Stimulated activated CD4-positive, alpha-beta T cell treated with anti-CD3 and anti-CD28 coated beads, Interleukin-4, amount 100 ng/mL, for 48 hours (primary cell): ENCODE measurements around the gene MRPL14.
A peak's percentile ranks its signal among the peaks of the same experiment; 100 is the strongest.

Source experiments
- DNase-seq, 2 donors: peaks; one replicate each; pipeline ENCODE4 v3.0.0-alpha.2; 2020; ENCODE audit warnings: low read depth in 2 of 2

Gene MRPL14

GRCh38 chr6:44127186-44128019 is at the start of gene MRPL14, which contains the start of gene TMEM63B:
Gene MRPL14 (minus strand): TSS chr6:44127452. CDS start chr6:44116611, 10,841 bp downstream.
Gene TMEM63B (plus strand): TSS chr6:44127554. CDS start chr6:44134585, 7,031 bp downstream.
- DNase-seq, result peak; percentile 86 to 87

GRCh38 chr6:44176130-44176761 is 49.0 kb upstream of the MRPL14 start:
- DNase-seq, result no peak

GRCh38 chr6:44172731-44173500 is 45.7 kb upstream of the MRPL14 start:
- DNase-seq, result peak; percentile 78 to 84

GRCh38 chr6:44171899-44172546 is 44.8 kb upstream of the MRPL14 start:
- peak in 1 of 2 donors; percentile 34 for DNase-seq

- DNase-seq, result no peak
Measured at GRCh38 chr6:44169886-44170570, 42.8 kb upstream of the MRPL14 start.

GRCh38 chr6:44169154-44169553 is 41.9 kb upstream of the MRPL14 start:
- DNase-seq, result no peak

GRCh38 chr6:44167567-44167966 is 40.3 kb upstream of the MRPL14 start:
- DNase-seq, result no peak

- no peak for DNase-seq
Measured at GRCh38 chr6:44166591-44167184, 39.4 kb upstream of the MRPL14 start.

GRCh38 chr6:44166116-44166515 is 38.9 kb upstream of the MRPL14 start:
- DNase-seq, result no peak

- no peak for DNase-seq
Measured at GRCh38 chr6:44162876-44163625, 35.8 kb upstream of the MRPL14 start.

- no peak for DNase-seq
Measured at GRCh38 chr6:44161997-44162338, 34.7 kb upstream of the MRPL14 start.

GRCh38 chr6:44158770-44159228 is 31.5 kb upstream of the MRPL14 start, which contains the start of gene CAPN11:
Gene CAPN11 (plus strand): TSS chr6:44158820. CDS start chr6:44158849, 29 bp downstream.
- no peak for DNase-seq

GRCh38 chr6:44157152-44157521 is 29.9 kb upstream of the MRPL14 start:
- no peak for DNase-seq

GRCh38 chr6:44156494-44157151 is 29.4 kb upstream of the MRPL14 start:
- no peak for DNase-seq

- no peak for DNase-seq
Measured at GRCh38 chr6:44154067-44154466, 26.8 kb upstream of the MRPL14 start.

- no peak for DNase-seq
Measured at GRCh38 chr6:44152533-44152932, 25.3 kb upstream of the MRPL14 start.

GRCh38 chr6:44152109-44152461 is 24.8 kb upstream of the MRPL14 start:
- DNase-seq, result no peak

- peak; percentile 70 to 83 for DNase-seq
Measured at GRCh38 chr6:44151348-44152108, 24.3 kb upstream of the MRPL14 start.
